WTC11 (cell line): Measurements from ENCODE around the gene FBLN2. TPM values are rescaled to one million over a fixed set of nuclear protein-coding genes. Genes with fewer than 3 reads are reported as not detected.

Experiments
- ATAC-seq: fragments of 200-7000 bp; cut with Tn5 transposase; 2 replicates; pipeline ENCODE4 v1.10.0; 2021; ENCODE audit warnings: mild to moderate bottlenecking, moderate library complexity
- CTCF ChIA-PET: fragments of 300-600 bp; sonication (Branson Sonifier 250); formaldehyde crosslinking; loops from one replicate; lab custom pipeline; 2021; ENCODE audit warnings: antibody characterized with exemption; lab: Charles Lee
- POLR2A ChIA-PET: fragments of 350-600 bp; sonication (Branson Sonifier 250); formaldehyde crosslinking; loops from one replicate; lab custom pipeline; 2021; ENCODE audit warnings: antibody characterized with exemption; lab: Charles Lee
- DNase-seq: peaks from one replicate; pipeline ENCODE4 v3.0.0; 2021; ENCODE audit warnings: low spot score
- H3K27ac Mint-ChIP-seq: 2 replicates; pipeline ENCODE4 v1.8.0; 2021; ENCODE audit warnings: mixed read lengths
- H3K27me3 Mint-ChIP-seq: 2 replicates; pipeline ENCODE4 v1.8.0; 2021; ENCODE audit warnings: low read depth, mild to moderate bottlenecking, moderate library complexity, mixed read lengths
- H3K36me3 Mint-ChIP-seq: 2 replicates; pipeline ENCODE4 v1.8.0; 2021; ENCODE audit warnings: mixed read lengths
- H3K4me1 Mint-ChIP-seq: 2 replicates; pipeline ENCODE4 v1.8.0; 2022; ENCODE audit warnings: mixed read lengths
- H3K4me3 Mint-ChIP-seq: 2 replicates; pipeline ENCODE4 v1.8.0; 2021; ENCODE audit warnings: mild to moderate bottlenecking, moderate library complexity, mixed read lengths
- H3K9me3 Mint-ChIP-seq: 2 replicates; pipeline ENCODE4 v1.8.0; 2021; ENCODE audit warnings: mixed read lengths
- CREB1 ChIP-seq: sonication (generic); formaldehyde crosslinking; IDR thresholded peaks from 2 replicates; pipeline ENCODE4 v1.8.0; 2023; ENCODE audit warnings: mild to moderate bottlenecking, missing genetic modification reagents
- CREM ChIP-seq: sonication (generic); formaldehyde crosslinking; IDR thresholded peaks from 2 replicates; pipeline ENCODE4 v1.8.1; 2022; ENCODE audit warnings: mild to moderate bottlenecking, missing genetic modification reagents, moderate library complexity
- ESRRA ChIP-seq: sonication (generic); formaldehyde crosslinking; IDR thresholded peaks from 2 replicates; pipeline ENCODE4 v1.8.1; 2022; ENCODE audit warnings: mild to moderate bottlenecking, missing genetic modification reagents, borderline replicate concordance
- ETV6 ChIP-seq: sonication (generic); formaldehyde crosslinking; IDR thresholded peaks from 2 replicates; pipeline ENCODE4 v1.8.1; 2022; ENCODE audit warnings: mild to moderate bottlenecking, missing genetic modification reagents
- GTF2I ChIP-seq: fragments of 250-450 bp; sonication (Bioruptor Pico); conservative IDR thresholded peaks from 2 replicates; pipeline ENCODE4 v1.4.0; 2021; ENCODE audit warnings: mild to moderate bottlenecking
- JUN ChIP-seq: sonication (generic); formaldehyde crosslinking; IDR thresholded peaks from 2 replicates; pipeline ENCODE4 v1.8.0; 2023; ENCODE audit warnings: mild to moderate bottlenecking, missing genetic modification reagents
- NFE2L1 ChIP-seq: sonication (generic); formaldehyde crosslinking; IDR thresholded peaks from 2 replicates; pipeline ENCODE4 v1.8.1; 2023; ENCODE audit warnings: missing genetic modification reagents
- NR3C1 ChIP-seq: sonication (generic); formaldehyde crosslinking; conservative IDR thresholded peaks from 2 replicates; pipeline ENCODE4 v1.8.1; 2023; ENCODE audit warnings: low read depth, mild to moderate bottlenecking, missing genetic modification reagents
- RELA ChIP-seq: sonication (generic); formaldehyde crosslinking; IDR thresholded peaks from 2 replicates; pipeline ENCODE4 v1.8.1; 2022; ENCODE audit warnings: missing genetic modification reagents, mild to moderate bottlenecking, borderline replicate concordance
- SMAD3 ChIP-seq: sonication (generic); formaldehyde crosslinking; IDR thresholded peaks from 2 replicates; pipeline ENCODE4 v1.8.0; 2022; ENCODE audit warnings: missing genetic modification reagents, mild to moderate bottlenecking, borderline replicate concordance
- TEAD1 ChIP-seq: sonication (generic); formaldehyde crosslinking; IDR thresholded peaks from 2 replicates; pipeline ENCODE4 v1.8.0; 2022; ENCODE audit warnings: mild to moderate bottlenecking, missing genetic modification reagents
- TP53 ChIP-seq: sonication (generic); formaldehyde crosslinking; IDR thresholded peaks from 2 replicates; pipeline ENCODE4 v1.8.1; 2023; ENCODE audit warnings: mild to moderate bottlenecking, missing genetic modification reagents
- ZNF423 ChIP-seq: fragments of 250-450 bp; sonication (Bioruptor Pico); IDR thresholded peaks from 2 replicates; pipeline ENCODE4 v2.1.2; 2022; ENCODE audit warnings: mild to moderate bottlenecking, moderate library complexity
- total RNA-seq: library from RNA; stranded (reverse); gene quantifications from 3 replicates; pipeline ENCODE4 v1.2.3, GENCODE V29; 2021
- TF ChIP-seq, protein P1 (sequence below): fragments of 250-450 bp; sonication (Bioruptor Pico); IDR thresholded peaks from 2 replicates; pipeline ENCODE4 v1.9.0; 2021; ENCODE audit warnings: mild to moderate bottlenecking
- TF ChIP-seq, protein P2 (sequence below): sonication (generic); formaldehyde crosslinking; IDR thresholded peaks from 2 replicates; pipeline ENCODE4 v1.8.0; 2022; ENCODE audit warnings: mild to moderate bottlenecking, missing genetic modification reagents
- TF ChIP-seq, protein P3 (sequence below): sonication (generic); formaldehyde crosslinking; IDR thresholded peaks from 2 replicates; pipeline ENCODE4 v1.8.1; 2022; ENCODE audit warnings: mild to moderate bottlenecking, missing genetic modification reagents, moderate library complexity, borderline replicate concordance
- TF ChIP-seq, protein P4 (sequence below): sonication (generic); formaldehyde crosslinking; IDR thresholded peaks from 2 replicates; pipeline ENCODE4 v1.8.1; 2023; ENCODE audit warnings: mild to moderate bottlenecking, missing genetic modification reagents, borderline replicate concordance
- TF ChIP-seq, protein P5 (sequence below): fragments of 250-450 bp; sonication (Bioruptor Pico); IDR thresholded peaks from 2 replicates; pipeline ENCODE4 v2.1.2; 2022; ENCODE audit warnings: mild to moderate bottlenecking, moderate library complexity
- TF ChIP-seq, protein P6 (sequence below): sonication (generic); formaldehyde crosslinking; IDR thresholded peaks from 2 replicates; pipeline ENCODE4 v1.8.0; 2023; ENCODE audit warnings: missing genetic modification reagents
- TF ChIP-seq, protein P7 (sequence below): sonication (generic); formaldehyde crosslinking; IDR thresholded peaks from 2 replicates; pipeline ENCODE4 v1.8.1; 2022; ENCODE audit warnings: low read depth, missing genetic modification reagents, borderline replicate concordance

Gene FBLN2
- total RNA-seq, 1 experiment from 2014 or later, result 20.7 TPM

DNA sequence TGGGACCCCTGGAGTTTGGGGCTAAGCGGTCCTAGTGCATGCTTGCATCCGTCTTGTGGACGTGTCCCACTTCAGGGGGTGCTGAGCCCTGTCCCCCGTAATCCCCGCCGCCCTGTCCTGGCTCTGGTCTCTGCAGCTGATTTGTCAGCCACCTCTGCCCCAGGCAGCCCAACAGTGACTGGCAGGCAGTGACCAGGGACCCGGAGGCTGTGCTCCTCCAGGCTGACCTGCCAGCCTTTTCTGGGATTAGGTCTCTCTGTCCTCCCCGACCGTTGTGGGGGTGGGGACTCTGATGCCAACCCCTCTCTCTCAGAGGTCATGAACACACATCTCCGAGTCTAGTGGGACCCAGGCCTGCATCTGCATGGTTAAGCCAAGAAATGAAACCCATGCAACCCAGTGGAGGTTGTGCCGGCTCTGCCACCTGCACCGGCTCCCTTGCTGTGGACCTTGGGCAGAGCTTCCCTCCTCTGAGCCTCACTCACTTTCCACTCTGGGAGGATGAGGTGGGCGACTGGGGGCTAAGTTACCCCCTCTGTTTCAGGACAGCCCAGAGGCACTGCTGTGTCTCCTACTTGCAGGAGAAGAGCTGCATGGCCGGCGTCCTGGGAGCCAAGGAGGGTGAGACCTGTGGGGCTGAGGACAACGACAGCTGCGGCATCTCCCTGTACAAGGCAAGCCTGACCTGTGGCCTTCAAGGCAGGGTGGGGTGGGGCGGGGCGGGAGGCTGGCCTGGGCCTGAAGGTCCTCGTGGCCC lies 60.2 kb downstream of the FBLN2 start (continued):
- no peak for TF ChIP-seq CREM (CRISPR knock-in tag)
- TF ChIP-seq NFE2L1 (CRISPR knock-in tag), result no peak
- no peak for TF ChIP-seq SMAD3 (CRISPR knock-in tag)
- TF ChIP-seq TP53 (CRISPR knock-in tag), result no peak
- TF ChIP-seq, protein P1, sequence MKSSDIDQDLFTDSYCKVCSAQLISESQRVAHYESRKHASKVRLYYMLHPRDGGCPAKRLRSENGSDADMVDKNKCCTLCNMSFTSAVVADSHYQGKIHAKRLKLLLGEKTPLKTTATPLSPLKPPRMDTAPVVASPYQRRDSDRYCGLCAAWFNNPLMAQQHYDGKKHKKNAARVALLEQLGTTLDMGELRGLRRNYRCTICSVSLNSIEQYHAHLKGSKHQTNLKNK (CRISPR knock-in tag), result no peak
- TF ChIP-seq, protein P2, sequence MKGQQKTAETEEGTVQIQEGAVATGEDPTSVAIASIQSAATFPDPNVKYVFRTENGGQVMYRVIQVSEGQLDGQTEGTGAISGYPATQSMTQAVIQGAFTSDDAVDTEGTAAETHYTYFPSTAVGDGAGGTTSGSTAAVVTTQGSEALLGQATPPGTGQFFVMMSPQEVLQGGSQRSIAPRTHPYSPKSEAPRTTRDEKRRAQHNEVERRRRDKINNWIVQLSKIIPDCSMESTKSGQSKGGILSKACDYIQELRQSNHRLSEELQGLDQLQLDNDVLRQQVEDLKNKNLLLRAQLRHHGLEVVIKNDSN (CRISPR knock-in tag), result no peak
- TF ChIP-seq, protein P3, sequence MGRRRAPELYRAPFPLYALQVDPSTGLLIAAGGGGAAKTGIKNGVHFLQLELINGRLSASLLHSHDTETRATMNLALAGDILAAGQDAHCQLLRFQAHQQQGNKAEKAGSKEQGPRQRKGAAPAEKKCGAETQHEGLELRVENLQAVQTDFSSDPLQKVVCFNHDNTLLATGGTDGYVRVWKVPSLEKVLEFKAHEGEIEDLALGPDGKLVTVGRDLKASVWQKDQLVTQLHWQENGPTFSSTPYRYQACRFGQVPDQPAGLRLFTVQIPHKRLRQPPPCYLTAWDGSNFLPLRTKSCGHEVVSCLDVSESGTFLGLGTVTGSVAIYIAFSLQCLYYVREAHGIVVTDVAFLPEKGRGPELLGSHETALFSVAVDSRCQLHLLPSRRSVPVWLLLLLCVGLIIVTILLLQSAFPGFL, result no peak
- TF ChIP-seq JUN (CRISPR knock-in tag), result no peak
- TF ChIP-seq ZNF423 (CRISPR knock-in tag), result no peak

DNA sequence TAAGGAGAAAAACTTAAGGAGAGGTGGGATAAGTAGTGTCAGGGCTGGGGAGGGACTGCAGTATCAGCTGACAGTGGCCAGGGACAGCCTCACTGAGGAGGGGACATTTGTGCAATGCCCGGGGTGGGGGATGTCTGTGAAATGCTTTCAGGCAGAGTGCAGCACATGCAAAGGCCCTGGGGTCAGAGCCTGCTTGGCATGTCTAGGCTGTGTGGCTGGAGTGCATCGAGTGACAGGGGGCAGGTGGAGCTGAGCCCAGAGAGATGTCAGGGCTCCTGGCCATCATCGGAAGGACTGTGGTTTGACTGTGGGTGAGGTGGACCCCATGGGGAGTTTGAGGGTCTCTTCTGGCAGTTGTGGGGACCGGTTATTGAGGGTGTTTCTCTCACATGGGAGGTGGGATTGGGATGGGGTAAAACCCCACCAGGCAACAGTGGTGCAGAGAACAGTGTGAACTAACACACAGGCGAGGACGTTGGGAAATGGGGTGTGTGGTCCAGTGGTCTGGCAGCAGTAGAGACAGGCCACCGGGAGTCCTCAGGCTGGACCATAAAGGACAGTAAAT lies 61.2 kb downstream of the FBLN2 start:
- Mint-ChIP-seq H3K4me1 (no peaks in the 10 kb centered on the region), H3K27ac (no peak overlapping the region), H3K36me3 (peaks cover 2% of the 10 kb centered on the region; the same call in 1 of the 2 replicates), H3K27me3 (no peaks in the 10 kb centered on the region; the same call in 1 of the 2 replicates), H3K9me3 (peaks cover 14% of the 10 kb centered on the region), H3K4me3 (no peak overlapping the region)
- ChIA-PET POLR2A (no interaction called here), CTCF (interaction anchor here (0.9 to 1.0 kb wide), 2 partner anchors 38 to 91 kb away, joined by 3 to 4 read pairs; no protein-coding TSS in a partner anchor)
- TF ChIP-seq NR3C1 (CRISPR knock-in tag) (no peak), GTF2I (CRISPR knock-in tag) (no peak), ETV6 (CRISPR knock-in tag) (no peak), ESRRA (CRISPR knock-in tag) (no peak), RELA (CRISPR knock-in tag) (no peak), CREM (CRISPR knock-in tag) (no peak), CREB1 (no peak), TEAD1 (no peak)
- TF ChIP-seq, protein P2 (CRISPR knock-in tag), result no peak
- TF ChIP-seq, protein P4, sequence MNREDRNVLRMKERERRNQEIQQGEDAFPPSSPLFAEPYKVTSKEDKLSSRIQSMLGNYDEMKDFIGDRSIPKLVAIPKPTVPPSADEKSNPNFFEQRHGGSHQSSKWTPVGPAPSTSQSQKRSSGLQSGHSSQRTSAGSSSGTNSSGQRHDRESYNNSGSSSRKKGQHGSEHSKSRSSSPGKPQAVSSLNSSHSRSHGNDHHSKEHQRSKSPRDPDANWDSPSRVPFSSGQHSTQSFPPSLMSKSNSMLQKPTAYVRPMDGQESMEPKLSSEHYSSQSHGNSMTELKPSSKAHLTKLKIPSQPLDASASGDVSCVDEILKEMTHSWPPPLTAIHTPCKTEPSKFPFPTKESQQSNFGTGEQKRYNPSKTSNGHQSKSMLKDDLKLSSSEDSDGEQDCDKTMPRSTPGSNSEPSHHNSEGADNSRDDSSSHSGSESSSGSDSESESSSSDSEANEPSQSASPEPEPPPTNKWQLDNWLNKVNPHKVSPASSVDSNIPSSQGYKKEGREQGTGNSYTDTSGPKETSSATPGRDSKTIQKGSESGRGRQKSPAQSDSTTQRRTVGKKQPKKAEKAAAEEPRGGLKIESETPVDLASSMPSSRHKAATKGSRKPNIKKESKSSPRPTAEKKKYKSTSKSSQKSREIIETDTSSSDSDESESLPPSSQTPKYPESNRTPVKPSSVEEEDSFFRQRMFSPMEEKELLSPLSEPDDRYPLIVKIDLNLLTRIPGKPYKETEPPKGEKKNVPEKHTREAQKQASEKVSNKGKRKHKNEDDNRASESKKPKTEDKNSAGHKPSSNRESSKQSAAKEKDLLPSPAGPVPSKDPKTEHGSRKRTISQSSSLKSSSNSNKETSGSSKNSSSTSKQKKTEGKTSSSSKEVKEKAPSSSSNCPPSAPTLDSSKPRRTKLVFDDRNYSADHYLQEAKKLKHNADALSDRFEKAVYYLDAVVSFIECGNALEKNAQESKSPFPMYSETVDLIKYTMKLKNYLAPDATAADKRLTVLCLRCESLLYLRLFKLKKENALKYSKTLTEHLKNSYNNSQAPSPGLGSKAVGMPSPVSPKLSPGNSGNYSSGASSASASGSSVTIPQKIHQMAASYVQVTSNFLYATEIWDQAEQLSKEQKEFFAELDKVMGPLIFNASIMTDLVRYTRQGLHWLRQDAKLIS (CRISPR knock-in tag), result no peak
- TF ChIP-seq, protein P5, sequence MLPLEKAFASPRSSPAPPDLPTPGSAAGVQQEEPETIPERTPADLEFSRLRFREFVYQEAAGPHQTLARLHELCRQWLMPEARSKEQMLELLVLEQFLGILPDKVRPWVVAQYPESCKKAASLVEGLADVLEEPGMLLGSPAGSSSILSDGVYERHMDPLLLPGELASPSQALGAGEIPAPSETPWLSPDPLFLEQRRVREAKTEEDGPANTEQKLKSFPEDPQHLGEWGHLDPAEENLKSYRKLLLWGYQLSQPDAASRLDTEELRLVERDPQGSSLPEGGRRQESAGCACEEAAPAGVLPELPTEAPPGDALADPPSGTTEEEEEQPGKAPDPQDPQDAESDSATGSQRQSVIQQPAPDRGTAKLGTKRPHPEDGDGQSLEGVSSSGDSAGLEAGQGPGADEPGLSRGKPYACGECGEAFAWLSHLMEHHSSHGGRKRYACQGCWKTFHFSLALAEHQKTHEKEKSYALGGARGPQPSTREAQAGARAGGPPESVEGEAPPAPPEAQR (CRISPR knock-in tag), result no peak
- TF ChIP-seq, protein P6, sequence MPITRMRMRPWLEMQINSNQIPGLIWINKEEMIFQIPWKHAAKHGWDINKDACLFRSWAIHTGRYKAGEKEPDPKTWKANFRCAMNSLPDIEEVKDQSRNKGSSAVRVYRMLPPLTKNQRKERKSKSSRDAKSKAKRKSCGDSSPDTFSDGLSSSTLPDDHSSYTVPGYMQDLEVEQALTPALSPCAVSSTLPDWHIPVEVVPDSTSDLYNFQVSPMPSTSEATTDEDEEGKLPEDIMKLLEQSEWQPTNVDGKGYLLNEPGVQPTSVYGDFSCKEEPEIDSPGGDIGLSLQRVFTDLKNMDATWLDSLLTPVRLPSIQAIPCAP (CRISPR knock-in tag), result no peak
- TF ChIP-seq, protein P7, sequence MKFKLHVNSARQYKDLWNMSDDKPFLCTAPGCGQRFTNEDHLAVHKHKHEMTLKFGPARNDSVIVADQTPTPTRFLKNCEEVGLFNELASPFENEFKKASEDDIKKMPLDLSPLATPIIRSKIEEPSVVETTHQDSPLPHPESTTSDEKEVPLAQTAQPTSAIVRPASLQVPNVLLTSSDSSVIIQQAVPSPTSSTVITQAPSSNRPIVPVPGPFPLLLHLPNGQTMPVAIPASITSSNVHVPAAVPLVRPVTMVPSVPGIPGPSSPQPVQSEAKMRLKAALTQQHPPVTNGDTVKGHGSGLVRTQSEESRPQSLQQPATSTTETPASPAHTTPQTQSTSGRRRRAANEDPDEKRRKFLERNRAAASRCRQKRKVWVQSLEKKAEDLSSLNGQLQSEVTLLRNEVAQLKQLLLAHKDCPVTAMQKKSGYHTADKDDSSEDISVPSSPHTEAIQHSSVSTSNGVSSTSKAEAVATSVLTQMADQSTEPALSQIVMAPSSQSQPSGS (CRISPR knock-in tag), result no peak
- ATAC-seq, result no peak
- DNase-seq, result no peak
